Lower leg skin (tissue), 4 donors: ENCODE measurements around the gene CLEC16A. TPM values are rescaled to one million over a fixed set of nuclear protein-coding genes. Genes with fewer than 3 reads are reported as not detected.

Source experiments
- DNase-seq, 2 donors: peaks; one replicate each; pipeline ENCODE4 v3.0.0-alpha.2; 2019; ENCODE audit warnings: low spot score in 2 of 2
- H3K4me3 ChIP-seq: fragments of 200-600 bp; sonication (generic); 2 replicates; pipeline ENCODE4 v1.5.1; 2017; ENCODE audit warnings: mild to moderate bottlenecking, low read depth; ENCODE audit not compliant: poor library complexity, severe bottlenecking
- POLR2A ChIP-seq, 2 donors: fragments of 450-650 bp; IDR thresholded peaks; one replicate each; pipeline ENCODE4 v1.6.1; 2016 to 2017; ENCODE audit warnings: antibody characterized with exemption in 2 of 2, mild to moderate bottlenecking in 1 of 2, moderate library complexity in 1 of 2
- WGBS, 2 donors: methylation state at CpG; one replicate each; pipeline ENCODE4 v1.1.5; 2018; 5-methylcytosine and 5-hydroxymethylcytosine counted together
- intact Hi-C: fragments of 100-400 bp; cut with DNase I; formaldehyde crosslinking; loops from one replicate; pipeline ENCODE4 v1.15.0; 2023; ENCODE audit warnings: low total_unique reads
- total RNA-seq, 4 donors: library from RNA; depleted of rRNA; stranded (reverse); fragments of >200 nt; gene quantifications; one replicate each; pipeline ENCODE4 v1.1.0, GENCODE V29; 2016
- TF ChIP-seq, protein P1 (sequence below), 3 donors: fragments of 450-650 bp; IDR thresholded peaks; one replicate each; pipeline ENCODE4 v1.5.1; 2016; ENCODE audit warnings: antibody characterized with exemption in 3 of 3, mild to moderate bottlenecking in 3 of 3, moderate library complexity in 2 of 3

Gene CLEC16A
- total RNA-seq, 4 donors from 2014 or later: 26.8 to 30.0 (median 29.5) TPM

DNA sequence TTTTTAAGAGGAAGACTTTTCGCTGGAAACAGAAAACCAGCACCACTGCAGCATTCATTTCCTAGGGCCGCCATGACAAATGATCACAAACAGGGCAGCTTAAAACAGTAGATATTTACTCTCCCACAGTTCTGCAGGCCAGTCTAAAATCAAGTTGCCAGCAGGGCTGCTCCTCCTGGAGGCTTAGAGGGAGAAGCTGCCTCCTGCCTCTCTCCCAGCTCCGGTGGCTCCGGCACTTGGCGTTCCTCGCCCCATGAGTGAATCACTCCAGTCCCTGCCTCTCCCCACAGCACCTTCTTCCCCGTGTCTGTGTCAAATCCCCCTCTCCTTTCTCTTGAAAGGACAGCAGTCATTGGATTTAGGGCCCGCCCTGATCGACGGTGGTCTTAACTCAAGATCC, 239.6 kb downstream of the CLEC16A start:
- intact Hi-C loops: no loop called here
- no peak for DNase-seq
- TF ChIP-seq, protein P1, sequence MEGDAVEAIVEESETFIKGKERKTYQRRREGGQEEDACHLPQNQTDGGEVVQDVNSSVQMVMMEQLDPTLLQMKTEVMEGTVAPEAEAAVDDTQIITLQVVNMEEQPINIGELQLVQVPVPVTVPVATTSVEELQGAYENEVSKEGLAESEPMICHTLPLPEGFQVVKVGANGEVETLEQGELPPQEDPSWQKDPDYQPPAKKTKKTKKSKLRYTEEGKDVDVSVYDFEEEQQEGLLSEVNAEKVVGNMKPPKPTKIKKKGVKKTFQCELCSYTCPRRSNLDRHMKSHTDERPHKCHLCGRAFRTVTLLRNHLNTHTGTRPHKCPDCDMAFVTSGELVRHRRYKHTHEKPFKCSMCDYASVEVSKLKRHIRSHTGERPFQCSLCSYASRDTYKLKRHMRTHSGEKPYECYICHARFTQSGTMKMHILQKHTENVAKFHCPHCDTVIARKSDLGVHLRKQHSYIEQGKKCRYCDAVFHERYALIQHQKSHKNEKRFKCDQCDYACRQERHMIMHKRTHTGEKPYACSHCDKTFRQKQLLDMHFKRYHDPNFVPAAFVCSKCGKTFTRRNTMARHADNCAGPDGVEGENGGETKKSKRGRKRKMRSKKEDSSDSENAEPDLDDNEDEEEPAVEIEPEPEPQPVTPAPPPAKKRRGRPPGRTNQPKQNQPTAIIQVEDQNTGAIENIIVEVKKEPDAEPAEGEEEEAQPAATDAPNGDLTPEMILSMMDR (IDR thresholded peaks at IDR 0.05): no peak
- no peak for TF ChIP-seq POLR2A (IDR thresholded peaks at IDR 0.05)
- WGBS, 2 donors: 60 to 82% methylated on average over 10 of the region's 10 CpGs
- H3K4me3 ChIP-seq: no peak overlapping the region

DNA sequence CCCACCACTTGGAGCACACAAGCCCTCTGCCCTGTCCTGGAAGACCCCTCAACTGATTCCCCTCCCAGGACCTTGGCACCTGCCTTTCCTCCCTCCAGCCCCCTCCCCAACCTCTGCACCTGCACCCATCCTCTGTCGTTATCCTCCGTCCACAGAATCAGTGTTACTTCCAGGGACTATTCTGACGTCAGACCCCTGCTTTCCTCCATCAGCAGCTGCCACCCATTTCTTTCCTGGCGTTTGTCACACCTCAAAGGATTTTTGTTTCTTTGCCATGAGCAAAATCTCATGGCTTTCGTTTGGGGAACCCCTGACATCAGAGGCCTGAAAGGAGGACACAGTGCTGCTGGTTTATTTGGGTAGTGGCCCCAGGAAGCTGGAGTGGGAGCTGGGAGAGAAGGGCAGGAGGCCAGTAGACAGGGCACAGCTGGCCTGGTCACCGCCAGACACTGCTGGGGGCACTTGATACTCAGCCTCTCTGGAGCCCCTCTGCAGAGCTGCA, 243.2 kb downstream of the CLEC16A start:
- WGBS, 2 donors: 83 to 84% methylated on average over 6 of the region's 6 CpGs
- intact Hi-C loops: no loop called here
- no peak overlapping the region for H3K4me3 ChIP-seq
- DNase-seq: no peak
- no peak for TF ChIP-seq POLR2A (IDR thresholded peaks at IDR 0.05)
- TF ChIP-seq, protein P1 (IDR thresholded peaks at IDR 0.05): no peak

DNA sequence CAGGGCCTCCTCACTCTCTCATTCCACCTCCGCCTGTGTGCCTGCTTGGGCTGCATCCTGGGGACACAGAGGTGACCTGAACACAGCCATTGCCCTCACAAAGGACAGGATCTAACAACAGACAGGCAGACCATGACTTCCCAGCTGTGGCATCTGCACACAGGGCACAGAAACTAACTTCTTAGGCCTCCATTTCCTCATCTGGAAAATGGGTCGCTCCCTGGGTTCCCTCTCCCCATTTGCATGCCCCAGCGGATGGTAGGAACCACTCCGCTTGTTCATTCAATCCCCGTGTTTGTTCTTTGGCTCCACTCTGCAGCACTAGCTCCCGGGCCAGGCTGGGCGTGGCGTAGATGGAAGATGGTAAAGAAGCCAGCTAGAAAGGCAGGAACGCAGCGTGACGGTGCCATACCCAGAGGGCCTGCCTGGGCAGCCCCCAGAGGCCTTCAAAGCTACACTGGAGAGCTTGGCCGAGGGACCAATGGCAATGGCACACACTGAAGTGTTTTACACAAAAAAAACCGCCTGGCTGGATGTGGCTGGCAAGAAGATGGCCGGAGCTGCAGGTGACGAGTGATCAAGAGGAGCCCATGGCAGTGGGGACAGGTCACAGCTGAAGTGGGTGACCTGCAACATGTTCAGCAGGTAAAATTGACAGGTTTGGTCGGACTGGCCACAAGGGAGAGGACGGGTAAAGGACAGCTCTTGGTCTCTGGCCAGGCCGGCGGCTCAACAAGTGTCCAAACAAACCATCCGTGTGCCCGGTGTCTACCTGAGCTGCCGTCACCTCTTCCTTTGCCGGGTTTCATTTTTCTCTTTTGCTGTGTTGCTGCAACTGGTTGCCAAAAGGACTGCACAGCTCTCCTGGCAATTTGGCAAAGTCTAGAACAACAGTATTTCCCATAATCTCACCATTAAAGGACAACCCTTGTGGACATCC, 244.7 kb downstream of the CLEC16A start:
- WGBS, 2 donors: 47 to 56% methylated on average over 23 of the region's 23 CpGs
- H3K4me3 ChIP-seq: no peak overlapping the region
- intact Hi-C loops: no loop called here
- DNase-seq: no peak
- TF ChIP-seq POLR2A (IDR thresholded peaks at IDR 0.05): no peak
- TF ChIP-seq, protein P1 (IDR thresholded peaks at IDR 0.05): no peak

DNA sequence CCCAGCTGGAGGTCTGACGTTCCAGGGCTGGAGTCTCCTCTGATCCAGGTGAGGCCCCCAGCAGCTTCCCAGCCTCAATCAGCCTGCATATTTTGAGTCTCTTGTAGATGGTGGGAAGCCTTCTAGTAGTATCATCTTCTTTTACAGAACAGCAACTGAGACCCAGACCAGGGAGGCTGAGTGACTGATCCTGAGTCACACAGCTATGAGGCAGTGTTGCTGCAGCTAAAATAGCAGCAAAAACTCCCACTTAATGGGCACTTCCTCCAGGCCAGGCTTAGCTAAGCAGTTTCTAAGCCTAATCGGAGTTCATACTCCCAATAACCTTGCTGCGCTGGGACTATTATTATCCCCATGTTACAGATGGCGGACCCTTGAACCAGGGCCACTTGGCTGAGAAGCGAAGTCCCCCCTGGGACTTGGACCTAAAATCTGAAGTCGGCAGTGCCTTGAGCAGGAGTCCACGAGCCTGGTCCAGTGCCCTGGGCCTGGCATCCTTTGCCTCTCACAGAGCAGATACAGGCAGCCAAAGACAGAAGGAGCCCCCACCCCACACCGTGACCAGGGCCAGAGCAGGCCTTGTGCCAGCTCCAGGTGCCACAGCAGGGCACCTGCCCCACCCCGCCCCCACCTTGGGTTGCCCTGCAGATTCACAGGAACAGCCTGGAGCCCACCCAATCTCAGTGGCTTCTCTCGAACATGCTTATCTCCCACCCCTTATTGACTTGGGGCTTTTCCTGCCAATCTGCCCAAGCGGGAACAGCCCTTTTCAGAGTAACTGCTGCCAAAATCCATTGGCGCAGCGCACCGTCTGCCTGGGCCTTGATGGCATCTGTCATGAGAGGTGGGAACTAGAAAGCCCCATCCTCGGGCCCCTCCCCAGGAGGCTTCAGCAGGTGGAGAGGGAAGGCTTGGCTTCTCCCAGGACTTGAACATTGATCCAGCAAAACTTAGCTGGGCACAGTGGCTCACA, 246.5 kb downstream of the CLEC16A start:
- H3K4me3 ChIP-seq: no peak overlapping the region
- no peak for DNase-seq
- 66 to 74% methylated on average over 14 to 15 of the region's 15 CpGs for WGBS, 2 donors
- TF ChIP-seq POLR2A (IDR thresholded peaks at IDR 0.05): no peak
- TF ChIP-seq, protein P1 (IDR thresholded peaks at IDR 0.05): no peak
- intact Hi-C loops: no loop called here

DNA sequence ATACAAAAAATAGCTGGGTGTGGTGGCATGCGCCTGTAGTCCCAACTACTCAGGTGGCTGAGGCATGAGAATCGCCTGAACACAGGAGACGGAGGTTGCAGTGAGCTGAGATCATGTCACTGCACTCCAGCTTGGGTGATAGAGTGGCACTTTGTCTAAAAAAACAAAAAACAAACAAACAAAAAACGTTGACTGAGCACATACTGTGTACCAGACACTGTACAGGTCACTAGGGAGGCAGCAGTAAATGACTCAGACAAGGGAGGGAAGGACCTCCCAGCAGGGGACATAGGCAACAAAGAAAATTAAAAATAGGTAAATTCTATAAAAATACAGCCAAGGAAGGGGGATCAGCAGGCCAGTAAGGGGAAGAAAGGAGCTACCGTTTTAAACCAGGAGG, 247.3 kb downstream of the CLEC16A start:
- no peak for DNase-seq
- TF ChIP-seq, protein P1 (IDR thresholded peaks at IDR 0.05): no peak
- TF ChIP-seq POLR2A (IDR thresholded peaks at IDR 0.05): no peak
- no peak overlapping the region for H3K4me3 ChIP-seq
- WGBS, 2 donors: 79 to 81% methylated on average over 5 of the region's 5 CpGs
- intact Hi-C loops: no loop called here
